HG03378 (cell line): ENCODE data around the gene CHAF1A.

Experiments
- ATAC-seq: cut with Tn5 transposase; IDR thresholded peaks from one replicate; pipeline ENCODE4 v1.9.1; 2021; ENCODE audit warnings: mild to moderate bottlenecking, moderate library complexity; ENCODE audit not compliant: unreplicated experiment

The CHAF1A gene

DNA sequence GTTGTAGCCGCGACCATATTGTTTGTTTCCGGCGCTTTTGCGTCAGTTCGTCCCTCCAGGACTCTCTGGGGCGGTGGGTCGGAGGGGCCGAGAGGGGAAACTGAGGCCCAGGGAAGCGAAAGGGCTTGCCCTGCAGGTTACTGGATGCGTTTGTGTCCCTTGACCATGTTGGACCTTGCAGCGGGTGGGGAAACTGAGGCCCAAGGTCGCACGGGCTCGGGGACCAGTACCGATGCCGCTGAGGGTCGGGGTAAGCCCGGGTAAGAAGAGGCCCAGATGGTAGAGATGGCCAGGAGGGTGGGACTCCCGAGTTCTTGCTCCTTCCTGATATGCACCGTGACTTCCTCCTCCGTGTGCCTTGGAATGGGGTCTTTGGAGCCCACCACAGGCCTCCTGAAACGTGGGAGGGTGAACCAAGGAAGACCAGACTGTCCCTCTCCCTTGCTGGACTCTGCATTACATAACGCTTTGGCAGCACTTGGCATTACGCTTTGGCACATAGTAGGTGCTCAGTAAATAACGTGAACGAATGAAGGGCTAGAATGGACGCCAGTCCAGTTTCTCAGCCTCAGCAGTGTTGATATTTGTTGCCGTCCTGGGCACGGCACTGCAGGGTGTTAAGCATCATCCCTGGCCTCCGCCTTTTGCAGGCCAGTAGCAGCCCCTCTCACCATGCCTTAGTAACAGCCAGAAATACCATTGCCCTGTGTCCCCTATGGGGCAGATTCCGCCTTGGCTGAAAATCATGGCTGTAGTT, 743 bp downstream of the CHAF1A start:
- ATAC-seq, result no peak

DNA sequence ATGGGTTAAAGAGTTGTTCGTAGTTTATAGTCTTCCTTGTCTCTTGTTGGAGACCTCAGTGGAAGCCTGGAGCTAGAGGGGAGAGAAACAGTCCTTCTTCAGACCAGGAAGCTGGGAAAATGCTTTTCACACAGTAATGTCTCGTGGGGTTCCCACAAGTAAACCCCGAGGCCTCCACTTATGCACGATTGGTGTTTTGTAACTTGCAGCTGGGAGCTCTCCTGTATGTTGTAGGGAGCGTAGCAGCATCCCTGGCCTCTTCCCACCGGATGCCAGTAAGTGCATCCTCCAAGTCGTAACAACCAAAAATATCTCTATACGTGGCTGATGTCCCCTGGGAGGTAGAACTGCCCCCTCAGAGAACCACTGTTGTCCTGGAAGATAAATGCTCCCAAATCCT, 3.5 kb downstream of the CHAF1A start:
- ATAC-seq, result no peak

DNA sequence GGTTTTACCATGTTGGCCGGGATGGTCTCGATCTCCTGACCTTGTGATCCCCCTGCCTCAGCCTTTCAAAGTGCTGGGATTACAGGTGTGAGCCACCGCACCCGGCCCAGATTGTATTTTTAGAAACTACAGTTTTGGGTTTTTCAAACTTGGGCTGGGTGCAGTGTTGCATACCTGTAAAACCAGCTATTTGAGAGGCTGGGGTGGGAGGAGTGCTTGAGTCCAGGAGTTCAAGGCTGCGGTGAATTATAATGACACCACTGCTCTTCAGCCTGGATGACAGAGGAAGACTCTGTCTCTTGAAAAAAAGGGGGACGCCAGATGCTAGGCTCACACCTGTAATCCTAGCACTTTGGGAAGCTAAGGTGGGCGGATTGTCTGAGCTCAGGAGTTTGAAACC, 4.2 kb downstream of the CHAF1A start:
- ATAC-seq, result no peak

DNA sequence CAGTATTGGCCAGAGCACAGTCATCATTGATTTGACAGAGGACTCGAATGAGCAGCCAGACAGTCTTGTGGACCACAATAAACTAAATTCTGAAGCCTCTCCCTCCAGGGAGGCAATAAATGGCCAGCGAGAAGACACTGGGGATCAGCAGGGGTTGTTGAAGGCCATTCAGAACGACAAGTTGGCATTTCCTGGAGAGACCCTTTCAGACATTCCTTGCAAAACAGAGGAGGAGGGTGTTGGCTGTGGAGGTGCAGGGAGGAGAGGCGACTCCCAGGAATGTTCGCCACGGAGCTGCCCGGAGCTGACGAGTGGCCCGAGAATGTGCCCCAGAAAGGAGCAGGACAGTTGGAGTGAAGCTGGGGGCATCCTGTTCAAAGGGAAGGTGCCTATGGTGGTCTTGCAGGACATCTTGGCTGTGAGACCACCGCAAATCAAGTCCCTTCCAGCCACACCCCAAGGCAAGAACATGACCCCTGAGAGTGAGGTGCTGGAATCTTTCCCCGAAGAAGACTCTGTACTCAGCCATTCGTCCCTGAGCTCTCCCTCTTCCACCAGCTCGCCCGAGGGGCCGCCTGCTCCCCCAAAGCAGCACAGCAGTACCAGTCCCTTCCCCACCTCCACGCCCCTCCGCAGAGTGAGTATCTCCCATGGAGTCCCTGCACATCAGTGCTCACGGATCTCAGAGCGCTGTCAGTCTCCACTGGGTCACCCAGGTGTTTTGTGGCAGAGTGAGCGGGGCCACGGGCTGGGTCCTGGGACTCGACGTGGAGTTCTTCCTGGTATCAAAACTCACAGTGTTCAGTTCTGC, 6.9 kb downstream of the CHAF1A start:
- ATAC-seq, result no peak

DNA sequence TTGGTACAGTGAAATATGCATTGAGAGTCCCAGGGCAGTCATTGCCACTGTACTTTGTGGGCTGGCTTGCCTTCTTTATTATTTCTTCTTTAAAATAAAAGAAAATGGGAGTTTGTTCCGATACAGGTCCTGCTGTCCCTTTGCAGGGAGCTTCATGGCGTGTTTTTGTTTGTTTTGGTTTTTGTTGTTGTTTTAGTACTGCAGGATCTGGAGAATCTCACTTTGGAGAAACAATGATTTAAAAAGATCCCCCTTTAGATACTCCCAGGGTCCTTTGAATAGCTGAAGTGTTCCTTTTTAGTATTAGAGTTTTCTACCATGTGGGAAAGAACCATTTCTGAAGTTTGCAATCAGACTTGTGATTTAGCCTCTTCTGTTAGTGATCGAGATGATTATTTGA, 11.1 kb downstream of the CHAF1A start:
- no peak for ATAC-seq

DNA sequence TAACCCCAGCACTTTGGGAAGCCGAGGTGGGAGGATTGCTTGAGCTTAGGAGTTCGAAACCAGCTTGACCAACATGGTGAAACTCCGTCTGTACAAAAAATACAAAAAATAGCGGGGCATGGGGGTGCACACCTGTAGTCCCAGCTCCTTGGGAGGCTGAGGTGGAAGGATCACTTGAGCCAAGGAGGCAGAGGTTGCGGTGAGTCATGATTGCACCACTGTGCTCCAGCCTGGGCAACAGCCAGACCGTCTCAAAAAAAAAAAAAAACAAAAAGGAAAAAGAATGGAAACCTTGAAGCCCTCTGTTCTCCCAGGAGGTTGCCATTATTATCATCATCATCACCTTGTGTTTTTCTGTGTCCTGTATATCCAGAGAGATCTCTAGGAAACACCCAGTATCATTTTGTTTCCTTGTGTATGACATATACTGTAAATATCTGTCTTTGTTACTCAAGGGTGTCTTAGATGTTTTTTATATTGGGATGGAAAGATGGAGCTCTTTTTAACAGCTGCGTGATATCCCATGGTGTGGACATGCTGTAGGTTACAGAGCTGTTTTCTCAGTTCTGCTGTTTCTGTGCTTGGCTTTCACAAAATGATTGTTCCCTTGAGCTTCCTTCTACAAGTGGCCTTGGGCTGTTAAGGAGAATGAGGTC, 11.8 kb downstream of the CHAF1A start:
- no peak for ATAC-seq

DNA sequence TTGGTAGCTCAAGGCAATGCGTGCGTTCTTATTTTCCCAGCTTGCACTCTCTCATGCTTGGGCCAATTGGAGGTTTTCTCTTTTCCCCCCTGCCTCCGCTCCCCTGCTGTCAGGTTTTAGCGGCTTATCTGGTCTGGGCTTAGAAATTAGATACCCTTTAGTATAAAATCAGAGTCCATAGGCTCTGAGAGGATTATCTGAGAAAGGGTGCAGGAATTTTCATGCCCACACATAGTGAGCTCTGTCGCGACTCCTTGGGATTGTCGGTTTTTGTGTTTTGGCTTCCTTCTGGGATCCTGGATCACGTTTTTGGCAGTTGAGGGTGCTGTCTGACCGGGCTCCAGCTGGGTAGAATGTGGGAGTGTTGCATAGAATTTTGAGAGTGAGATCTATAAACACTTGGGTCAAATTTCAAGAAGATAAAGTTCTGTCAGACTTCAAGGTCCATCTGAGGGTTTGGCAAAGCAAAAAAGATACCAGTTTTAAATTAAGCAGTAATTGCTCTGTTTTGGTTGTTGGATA, 12.4 kb downstream of the CHAF1A start:
- ATAC-seq, result no peak

DNA sequence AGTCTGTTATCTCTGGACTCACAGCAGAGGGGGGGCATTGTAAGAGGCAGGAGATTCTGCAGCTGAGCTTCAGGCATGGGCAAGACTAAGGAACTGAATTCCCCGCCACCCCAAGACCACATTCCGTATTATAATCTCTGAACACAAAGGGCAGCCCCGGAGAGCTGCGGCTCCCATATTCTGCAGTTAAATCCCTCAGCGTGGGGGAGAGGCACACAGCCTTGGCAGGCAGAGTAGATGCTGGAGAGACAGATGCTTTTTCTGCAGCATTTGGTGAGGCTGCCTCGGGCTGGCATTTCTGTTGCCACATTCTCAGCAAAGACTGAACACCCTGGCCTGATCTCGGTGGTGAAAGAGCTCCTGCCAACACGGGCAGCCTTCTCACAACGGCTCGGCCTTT, 12.9 kb downstream of the CHAF1A start:
- ATAC-seq, result no peak

DNA sequence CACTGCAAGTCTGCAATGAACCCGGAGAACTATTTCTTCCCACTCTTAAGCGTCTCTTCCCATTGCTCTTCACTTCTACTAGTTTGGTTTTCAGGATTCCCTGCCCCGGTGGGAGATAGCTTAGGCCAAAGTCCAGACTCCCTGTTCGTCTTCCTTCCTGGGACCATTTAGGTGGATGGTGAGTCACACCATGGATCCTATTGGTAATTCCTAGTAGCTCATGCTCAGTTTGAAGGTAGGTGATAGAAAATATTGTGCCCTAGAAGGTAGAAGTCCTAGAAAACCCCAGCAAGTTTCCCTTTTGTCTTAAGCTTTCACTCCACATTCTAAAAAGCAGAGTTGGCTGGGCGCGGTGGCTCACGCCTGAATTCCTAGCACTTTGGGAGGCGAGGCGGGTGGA, 13.8 kb downstream of the CHAF1A start:
- no peak for ATAC-seq

DNA sequence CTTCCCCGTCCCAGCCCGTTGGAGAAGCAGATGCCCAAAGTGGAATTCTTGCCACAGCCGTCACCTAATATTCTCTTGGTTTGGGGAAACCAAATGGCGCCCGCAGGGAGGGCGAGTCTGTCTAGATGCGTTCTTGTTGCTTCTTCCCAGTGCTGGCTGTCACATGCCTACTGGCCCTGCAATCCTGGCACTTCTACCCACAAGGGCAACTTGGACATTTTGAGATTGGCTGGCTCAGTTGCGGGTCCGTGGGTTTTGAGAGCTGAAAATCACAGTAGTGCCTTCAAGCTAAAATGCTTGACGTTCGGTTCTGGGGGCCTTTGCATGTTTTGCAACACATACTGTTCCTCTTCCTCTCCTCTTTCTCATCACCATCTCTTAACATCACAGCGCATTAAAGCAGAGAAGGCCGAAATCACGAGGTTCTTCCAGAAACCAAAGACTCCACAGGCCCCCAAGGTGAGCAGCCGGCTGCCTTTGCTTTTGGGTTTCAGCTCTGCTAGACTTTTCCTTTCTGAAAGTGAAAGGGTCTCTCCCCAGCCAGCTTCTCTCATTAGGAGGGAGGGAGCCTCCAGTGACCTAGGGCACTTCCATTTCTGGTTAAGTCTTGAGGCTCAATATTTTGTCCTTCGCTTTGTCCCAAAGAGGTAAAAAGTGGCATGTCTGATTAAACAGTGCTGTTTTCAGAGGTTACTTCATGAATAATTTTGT, 21.1 kb downstream of the CHAF1A start:
- ATAC-seq, result no peak

DNA sequence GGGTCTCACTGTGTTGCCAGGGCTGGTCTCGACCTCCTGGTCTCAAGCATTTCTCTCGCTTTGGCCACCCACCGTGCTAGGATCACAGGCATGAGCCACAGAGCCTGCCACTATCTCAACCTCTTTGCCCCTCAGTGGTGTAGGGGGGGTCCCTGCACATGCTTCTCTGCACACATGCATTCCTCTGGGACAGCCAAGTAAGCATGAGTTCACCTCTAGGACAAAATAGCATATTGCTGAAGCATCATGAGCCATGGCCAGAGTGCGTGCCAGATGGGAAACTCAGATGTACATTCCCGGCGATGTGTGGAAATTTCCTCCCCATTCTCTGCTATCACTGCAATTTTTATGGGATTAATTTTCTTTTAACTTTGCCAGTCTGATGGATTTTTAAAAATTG, 23.1 kb downstream of the CHAF1A start:
- ATAC-seq, result no peak

DNA sequence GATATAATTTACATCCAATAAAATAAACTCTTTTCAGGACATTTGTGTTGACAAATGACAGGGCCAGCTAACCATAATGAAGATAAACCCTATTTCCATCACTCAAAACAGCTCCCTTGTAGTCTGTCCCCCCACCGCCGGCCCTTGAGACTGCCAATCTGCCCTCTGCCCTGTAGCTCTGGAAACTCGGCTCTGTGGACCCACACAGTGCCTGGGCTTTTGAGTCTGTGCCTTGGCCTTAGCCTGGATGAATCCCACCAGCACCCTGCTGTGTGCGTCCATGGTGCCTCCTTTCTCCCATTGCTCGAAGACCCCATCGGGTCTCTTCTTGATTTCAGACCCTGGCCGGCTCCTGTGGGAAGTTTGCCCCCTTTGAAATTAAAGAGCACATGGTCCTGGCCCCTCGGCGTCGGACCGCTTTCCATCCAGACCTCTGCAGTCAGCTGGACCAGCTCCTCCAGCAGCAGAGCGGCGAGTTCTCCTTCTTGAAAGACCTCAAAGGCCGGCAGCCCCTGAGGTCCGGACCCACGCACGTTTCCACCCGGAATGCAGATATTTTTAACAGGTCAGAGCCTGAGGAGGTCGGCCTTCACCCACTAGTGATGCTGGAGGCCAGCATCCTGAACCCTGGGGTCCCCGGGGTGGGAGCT, 26.0 kb downstream of the CHAF1A start:
- ATAC-seq, result no peak

DNA sequence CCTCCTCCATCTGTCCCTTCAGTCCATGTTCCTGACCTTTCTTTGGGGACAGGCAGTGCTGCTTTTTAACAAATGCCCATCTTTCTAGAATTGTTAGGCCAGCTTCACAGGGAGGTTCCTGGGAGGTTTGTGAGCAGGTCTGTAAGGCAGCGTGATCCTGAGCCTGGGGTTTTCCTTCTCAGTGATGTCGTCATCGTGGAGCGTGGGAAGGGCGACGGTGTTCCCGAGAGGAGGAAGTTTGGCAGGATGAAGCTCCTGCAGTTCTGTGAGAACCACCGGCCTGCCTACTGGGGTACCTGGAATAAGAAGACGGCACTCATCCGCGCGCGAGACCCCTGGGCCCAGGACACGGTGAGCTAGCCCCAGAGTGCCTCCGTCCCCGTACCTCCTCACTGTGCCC, 26.8 kb downstream of the CHAF1A start:
- no peak for ATAC-seq

DNA sequence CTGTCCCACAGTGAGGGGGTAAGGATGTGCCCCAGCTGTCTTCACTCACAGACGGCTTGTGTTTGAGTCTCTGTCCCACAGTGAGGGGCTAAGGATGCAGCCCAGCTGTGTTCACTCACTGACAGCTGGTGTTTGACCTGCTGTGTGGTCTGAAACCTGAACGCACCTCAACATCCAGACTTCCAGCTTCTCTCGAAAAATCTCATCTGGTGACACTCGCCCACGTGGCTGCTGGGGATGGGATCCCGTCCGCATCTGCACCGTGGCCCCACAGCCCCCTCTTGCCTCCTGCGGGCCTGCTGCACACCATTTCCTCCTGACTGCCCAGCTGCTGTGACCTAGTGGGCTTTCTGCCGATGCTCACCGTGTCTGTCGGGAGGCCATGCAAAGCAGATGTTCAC, 27.3 kb downstream of the CHAF1A start:
- no peak for ATAC-seq

DNA sequence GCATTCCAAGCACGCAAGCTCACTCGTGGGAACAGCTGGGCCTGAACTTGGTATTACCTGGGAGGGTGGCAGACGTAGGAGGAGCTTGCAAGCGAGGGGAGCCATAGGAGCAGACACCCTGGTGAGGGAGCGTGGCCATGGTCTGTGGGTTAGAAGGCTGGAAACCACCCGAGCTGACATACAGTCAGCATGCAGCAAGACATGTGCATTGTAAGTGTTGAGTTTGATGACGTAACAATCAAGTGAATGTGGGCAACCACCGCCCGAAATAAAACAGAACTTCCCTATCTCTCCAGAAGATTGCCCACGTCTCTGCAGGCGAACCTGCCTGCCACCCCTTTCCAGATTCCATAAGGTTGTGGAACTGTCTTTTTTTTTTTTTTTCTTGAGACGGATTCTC, 28.3 kb downstream of the CHAF1A start:
- ATAC-seq, result no peak

DNA sequence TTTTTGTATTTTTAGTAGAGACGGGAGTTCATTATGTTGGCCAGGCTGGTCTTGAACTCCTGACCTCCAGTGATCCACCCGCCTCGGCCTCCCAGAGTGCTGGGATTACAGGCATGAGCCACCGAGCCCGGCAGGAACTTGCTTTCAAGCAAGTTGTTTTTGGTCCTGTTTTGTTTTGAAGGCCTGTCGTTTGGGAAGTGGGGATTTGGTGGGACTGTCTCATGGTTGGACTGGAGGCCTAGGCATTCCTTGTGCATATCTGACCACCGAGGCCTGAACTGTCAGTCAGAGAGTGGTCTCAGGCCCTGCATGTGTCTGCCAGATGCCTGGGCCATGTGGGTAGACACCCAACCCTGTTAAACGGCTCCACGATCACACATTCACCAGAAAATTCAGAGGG, 28.9 kb downstream of the CHAF1A start:
- no peak for ATAC-seq

DNA sequence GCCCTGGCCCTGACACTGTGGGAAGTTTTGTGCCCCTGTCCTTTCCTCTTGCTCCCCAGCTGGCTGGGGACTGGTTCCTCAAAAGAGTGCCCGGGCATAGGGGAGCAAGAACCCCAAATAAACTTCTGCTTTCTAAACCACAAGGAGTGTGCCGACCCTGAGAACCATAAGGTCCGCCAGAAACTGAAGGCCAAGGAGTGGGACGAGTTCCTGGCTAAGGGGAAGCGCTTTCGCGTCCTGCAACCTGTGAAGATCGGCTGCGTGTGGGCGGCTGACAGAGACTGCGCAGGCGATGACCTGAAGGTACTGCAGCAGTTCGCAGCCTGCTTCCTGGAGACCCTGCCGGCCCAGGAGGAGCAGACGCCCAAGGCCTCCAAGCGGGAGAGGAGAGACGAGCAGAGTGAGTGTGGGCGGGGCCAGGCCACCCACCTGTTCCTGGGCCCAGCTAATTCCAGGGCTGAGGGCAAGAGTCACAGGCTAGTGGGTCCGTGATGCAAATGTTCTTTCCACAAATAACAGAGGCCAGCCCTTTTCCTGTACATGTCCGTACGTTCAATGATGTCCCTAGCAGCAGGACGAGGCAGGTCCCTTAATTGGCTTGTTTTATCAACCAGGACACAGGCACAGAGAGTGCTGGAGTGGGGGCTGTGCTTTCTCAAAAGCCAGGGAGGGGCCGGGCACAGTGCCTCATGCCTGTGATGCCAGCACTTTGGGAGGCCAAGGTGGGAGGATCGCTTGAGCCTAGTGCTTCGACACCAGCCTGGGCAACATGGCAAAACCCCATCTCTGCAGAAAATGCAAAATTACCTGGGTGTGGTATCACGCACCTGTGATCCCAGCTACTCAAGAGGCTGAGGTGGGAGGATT, 29.6 kb downstream of the CHAF1A start:
- ATAC-seq, result no peak

DNA sequence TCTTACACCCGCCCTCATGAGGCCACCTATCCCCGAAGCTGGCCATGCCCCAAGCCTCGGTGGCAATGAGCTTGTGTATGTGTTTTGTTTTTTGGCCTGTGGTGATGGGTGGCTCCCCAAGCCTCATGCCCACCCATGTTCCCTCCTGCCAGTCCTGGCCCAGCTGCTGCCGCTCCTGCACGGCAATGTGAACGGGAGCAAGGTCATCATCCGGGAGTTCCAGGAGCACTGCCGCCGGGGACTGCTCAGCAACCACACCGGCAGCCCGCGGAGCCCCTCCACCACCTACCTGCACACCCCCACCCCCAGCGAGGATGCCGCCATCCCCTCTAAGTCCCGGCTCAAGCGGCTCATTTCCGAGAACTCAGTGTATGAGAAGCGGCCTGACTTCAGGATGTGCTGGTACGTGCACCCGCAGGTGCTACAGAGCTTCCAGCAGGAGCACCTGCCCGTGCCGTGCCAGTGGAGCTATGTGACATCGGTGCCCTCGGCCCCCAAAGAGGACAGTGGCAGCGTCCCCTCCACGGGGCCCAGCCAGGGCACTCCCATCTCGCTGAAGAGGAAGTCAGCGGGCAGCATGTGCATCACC, 30.6 kb downstream of the CHAF1A start:
- no peak for ATAC-seq

DNA sequence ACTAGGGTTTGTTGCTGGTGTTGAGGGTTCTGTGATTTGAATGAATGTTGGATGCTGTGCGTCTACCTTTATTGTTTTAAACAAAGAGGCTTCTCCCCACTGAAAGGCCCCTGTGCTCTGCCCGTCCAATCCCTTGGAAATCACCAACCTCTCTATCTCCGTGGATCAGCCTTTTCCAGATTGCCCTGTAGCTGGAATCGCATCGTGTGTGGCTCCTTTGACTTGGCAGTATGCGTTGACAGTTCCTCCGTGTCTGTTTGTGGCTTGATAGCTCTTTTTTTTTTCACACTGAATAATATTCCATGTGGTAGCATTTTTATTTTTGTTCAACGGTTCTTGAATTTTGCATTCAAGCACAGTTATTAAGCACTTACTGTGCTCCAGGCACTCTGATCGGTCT, 32.0 kb downstream of the CHAF1A start:
- ATAC-seq, result no peak
